Esophagus muscularis mucosa (tissue), 4 donors: ENCODE measurements around the gene SPDL1. TPM values are rescaled to one million over a fixed set of nuclear protein-coding genes. Genes with fewer than 3 reads are reported as not detected.
A peak's percentile ranks its signal among the peaks of the same experiment; 100 is the strongest.

ENCODE experiments used
- DNase-seq: peaks from one replicate; pipeline ENCODE4 v3.0.0-alpha.2; 2017; ENCODE audit errors: extremely low spot score
- H3K27ac ChIP-seq, 4 donors: fragments of 200-600 bp; sonication (generic); replicated peaks in 1 of 4; 1 replicate in 3 of 4; 2 replicates in 1 of 4; pipeline ENCODE4 v1.5.1; 2016 to 2019; ENCODE audit warnings: mild to moderate bottlenecking in 1 of 4
- H3K27me3 ChIP-seq, 4 donors: fragments of 200-600 bp; sonication (generic); one replicate each; pipeline versions ENCODE4 v1.5.1 to v1.6.0; 2016 to 2019
- H3K36me3 ChIP-seq, 4 donors: fragments of 200-600 bp; sonication (generic); one replicate each; pipeline ENCODE4 v1.5.1; 2016 to 2019
- H3K4me1 ChIP-seq, 4 donors: fragments of 200-600 bp; sonication (generic); one replicate each; pipeline ENCODE4 v1.5.1; 2016 to 2019
- H3K4me3 ChIP-seq, 4 donors: fragments of 200-600 bp; sonication (generic); 1 replicate in 2 of 4; 2 replicates in 2 of 4; pipeline ENCODE4 v1.5.1; 2016 to 2019; ENCODE audit warnings: mild to moderate bottlenecking in 4 of 4, moderate library complexity in 1 of 4
- H3K9me3 ChIP-seq, 4 donors: fragments of 200-600 bp; sonication (generic); 1 replicate in 3 of 4; 2 replicates in 1 of 4; pipeline ENCODE4 v1.5.1; 2016 to 2019
- EP300 ChIP-seq: sonication (generic); formaldehyde crosslinking; IDR thresholded peaks from one replicate; pipeline ENCODE4 v1.6.1; 2017; ENCODE audit warnings: antibody characterized with exemption
- POLR2A ChIP-seq: fragments of 450-650 bp; IDR thresholded peaks from one replicate; pipeline ENCODE4 v1.6.1; 2017; ENCODE audit warnings: antibody characterized with exemption, moderate library complexity, mild to moderate bottlenecking, low read depth
- POLR2AphosphoS5 ChIP-seq, 2 donors: sonication (generic); formaldehyde crosslinking; IDR thresholded peaks; one replicate each; pipeline ENCODE4 v1.6.1; 2017; ENCODE audit warnings: antibody characterized with exemption in 2 of 2
- WGBS: methylation state at CpG from one replicate; pipeline ENCODE4 v1.1.5; 2018; 5-methylcytosine and 5-hydroxymethylcytosine counted together
- intact Hi-C: fragments of 100-400 bp; cut with DNase I; formaldehyde crosslinking; loops from one replicate; pipeline ENCODE4 v1.15.1; 2023
- total RNA-seq, 4 donors: library from RNA; depleted of rRNA; stranded (reverse); fragments of >200 nt; gene quantifications; one replicate each; pipeline versions ENCODE4 v1.1.0 to v1.2.1, GENCODE V29; 2016
- TF ChIP-seq, protein P1 (sequence below), 3 experiments: fragments of 200-600 bp in 2 of 3; fragments of 450-650 bp in 1 of 3; sonication (generic) in 2 of 3; IDR thresholded peaks; one replicate each; pipeline ENCODE4 v1.5.1; 2017 to 2019; ENCODE audit warnings: antibody characterized with exemption in 3 of 3, mild to moderate bottlenecking in 2 of 3, moderate library complexity in 1 of 3

The SPDL1 gene
- total RNA-seq, 4 donors from 2014 or later = 3.5 to 12.0 (median 7.0) TPM

DNA sequence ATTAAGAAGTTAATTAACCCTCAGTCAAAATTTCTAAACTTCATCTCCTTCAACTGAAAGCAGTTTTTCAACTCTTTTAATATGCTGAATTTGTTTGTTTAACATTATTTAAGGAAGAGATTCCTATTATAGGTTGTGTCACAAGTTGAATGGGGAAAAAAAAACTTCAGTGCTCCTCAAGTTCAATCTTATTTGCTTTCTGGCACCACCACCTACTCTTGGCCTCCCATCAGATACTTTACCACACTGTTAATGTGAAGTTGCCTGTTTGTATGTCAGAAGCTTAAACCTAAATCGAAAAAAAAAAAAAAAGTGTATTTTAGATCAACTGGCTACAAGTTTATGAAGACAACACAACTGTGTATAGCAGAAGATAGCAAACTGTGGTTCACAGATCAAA is 49.4 kb downstream of the SPDL1 start:
- no peak overlapping the region for H3K4me3 ChIP-seq
- TF ChIP-seq POLR2AphosphoS5 (IDR thresholded peaks at IDR 0.05) = no peak
- TF ChIP-seq, protein P1, sequence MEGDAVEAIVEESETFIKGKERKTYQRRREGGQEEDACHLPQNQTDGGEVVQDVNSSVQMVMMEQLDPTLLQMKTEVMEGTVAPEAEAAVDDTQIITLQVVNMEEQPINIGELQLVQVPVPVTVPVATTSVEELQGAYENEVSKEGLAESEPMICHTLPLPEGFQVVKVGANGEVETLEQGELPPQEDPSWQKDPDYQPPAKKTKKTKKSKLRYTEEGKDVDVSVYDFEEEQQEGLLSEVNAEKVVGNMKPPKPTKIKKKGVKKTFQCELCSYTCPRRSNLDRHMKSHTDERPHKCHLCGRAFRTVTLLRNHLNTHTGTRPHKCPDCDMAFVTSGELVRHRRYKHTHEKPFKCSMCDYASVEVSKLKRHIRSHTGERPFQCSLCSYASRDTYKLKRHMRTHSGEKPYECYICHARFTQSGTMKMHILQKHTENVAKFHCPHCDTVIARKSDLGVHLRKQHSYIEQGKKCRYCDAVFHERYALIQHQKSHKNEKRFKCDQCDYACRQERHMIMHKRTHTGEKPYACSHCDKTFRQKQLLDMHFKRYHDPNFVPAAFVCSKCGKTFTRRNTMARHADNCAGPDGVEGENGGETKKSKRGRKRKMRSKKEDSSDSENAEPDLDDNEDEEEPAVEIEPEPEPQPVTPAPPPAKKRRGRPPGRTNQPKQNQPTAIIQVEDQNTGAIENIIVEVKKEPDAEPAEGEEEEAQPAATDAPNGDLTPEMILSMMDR (IDR thresholded peaks at IDR 0.05) = no peak
- no peak for TF ChIP-seq POLR2A
- no peak for TF ChIP-seq EP300
- H3K4me1 ChIP-seq = peaks cover 0 to 9% (median 6%) of the 10 kb centered on the region in 4 donors
- DNase-seq = no peak
- intact Hi-C loops = no loop called here
- H3K36me3 ChIP-seq = no peaks in the 10 kb centered on the region
- peaks cover 0 to 21% (median 7%) of the 10 kb centered on the region in 4 donors for H3K27me3 ChIP-seq
- H3K27ac ChIP-seq = no peak overlapping the region
- WGBS = 76% methylated on average over 1 of the region's 1 CpG
- peaks cover 0 to 6% (median 0%) of the 10 kb centered on the region in 4 donors for H3K9me3 ChIP-seq

DNA sequence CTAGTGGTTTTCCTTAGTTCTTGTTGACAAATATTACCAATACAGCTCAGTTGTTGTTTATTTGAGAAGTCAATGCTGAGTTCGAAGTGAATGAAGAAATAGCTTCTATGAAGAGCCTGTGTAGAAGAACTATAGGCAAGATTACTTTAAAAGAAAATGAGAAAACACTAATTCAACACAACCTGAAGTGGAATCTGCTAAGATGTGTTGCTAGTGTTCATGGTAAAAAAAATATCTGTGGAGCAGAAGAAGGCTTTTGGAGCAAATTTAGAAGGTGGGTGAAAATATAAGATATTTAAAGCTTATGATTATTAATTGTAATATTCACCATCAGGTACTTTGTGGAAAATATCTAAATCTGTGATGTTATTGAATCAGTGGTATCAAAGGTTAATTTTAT is 51.0 kb downstream of the SPDL1 start:
- TF ChIP-seq POLR2A (no peak), POLR2AphosphoS5 (IDR thresholded peaks at IDR 0.05) (no peak), EP300 (no peak)
- TF ChIP-seq, protein P1 (IDR thresholded peaks at IDR 0.05) = no peak
- intact Hi-C loops = no loop called here
- DNase-seq = no peak
- Histone ChIP-seq H3K36me3 (no peaks in the 10 kb centered on the region), H3K4me3 (no peak overlapping the region), H3K4me1 (peaks cover 0 to 9% (median 6%) of the 10 kb centered on the region in 4 donors), H3K27ac (no peak overlapping the region), H3K9me3 (peaks cover 0 to 7% (median 5%) of the 10 kb centered on the region in 4 donors), H3K27me3 (peaks cover 0 to 30% (median 7%) of the 10 kb centered on the region in 4 donors)
- whole genome bisulfite sequencing = 88% methylated on average over 1 of the region's 1 CpG

DNA sequence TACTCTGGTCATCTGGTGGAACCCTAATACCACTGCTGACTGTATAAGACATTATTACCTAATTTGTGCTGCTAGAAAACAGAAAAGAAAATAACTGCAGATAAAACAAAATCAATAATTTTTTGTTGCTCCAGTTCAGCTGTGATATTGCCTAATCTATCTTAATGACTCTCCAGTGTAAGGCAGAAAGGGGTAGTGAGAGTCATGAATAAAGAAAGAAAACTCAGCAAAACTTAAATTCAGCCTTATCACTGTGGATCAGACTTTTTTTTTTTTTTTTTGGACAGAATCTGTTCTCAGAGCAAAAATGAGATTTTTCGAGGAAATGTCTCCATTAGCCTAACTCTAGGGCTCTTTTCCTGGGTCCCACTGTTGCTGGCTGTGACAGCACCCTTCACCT is 52.4 kb downstream of the SPDL1 start:
- H3K27ac ChIP-seq = no peak overlapping the region
- WGBS = 65% methylated on average over 1 of the region's 1 CpG
- H3K9me3 ChIP-seq = peaks cover 0 to 14% (median 8%) of the 10 kb centered on the region in 4 donors
- peaks cover 0 to 9% (median 6%) of the 10 kb centered on the region in 4 donors for H3K4me1 ChIP-seq
- no peak for TF ChIP-seq POLR2A
- TF ChIP-seq EP300 = no peak
- TF ChIP-seq, protein P1 (IDR thresholded peaks at IDR 0.05) = no peak
- TF ChIP-seq POLR2AphosphoS5 (IDR thresholded peaks at IDR 0.05) = no peak
- DNase-seq = no peak
- intact Hi-C loops = no loop called here
- no peak overlapping the region for H3K4me3 ChIP-seq
- peaks cover 0 to 30% (median 7%) of the 10 kb centered on the region in 4 donors for H3K27me3 ChIP-seq
- H3K36me3 ChIP-seq = no peaks in the 10 kb centered on the region

DNA sequence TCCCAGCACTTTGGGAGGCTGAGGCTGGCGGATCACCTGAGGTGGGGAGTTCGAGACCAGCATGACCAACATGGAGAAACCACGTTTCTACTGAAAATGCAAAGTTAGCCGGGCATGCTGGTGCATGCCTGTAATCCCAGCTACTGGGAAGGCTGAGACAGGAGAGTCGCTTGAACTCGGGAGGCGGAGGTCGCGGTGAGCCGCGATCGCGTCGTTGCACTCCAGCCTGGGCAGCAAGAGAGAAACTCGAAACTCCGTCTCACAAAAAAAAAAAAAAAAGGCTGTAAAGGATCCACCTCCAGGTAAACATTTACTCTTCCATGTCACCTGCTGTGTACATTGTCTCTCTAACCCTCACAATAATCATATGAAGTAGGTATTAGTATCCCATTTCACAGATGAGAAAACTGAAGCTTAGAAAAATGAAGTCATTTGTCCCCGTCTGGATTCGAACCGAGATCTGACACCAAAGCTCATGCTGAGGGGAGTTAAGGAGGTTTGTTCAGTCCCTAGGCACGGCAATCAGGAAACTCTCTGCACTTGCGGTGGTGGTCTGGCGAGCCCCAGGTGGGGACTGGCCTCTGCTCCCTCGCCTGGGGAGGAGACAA is 53.0 kb downstream of the SPDL1 start:
- no peak overlapping the region for H3K27ac ChIP-seq
- no peaks in the 10 kb centered on the region for H3K36me3 ChIP-seq
- TF ChIP-seq EP300 (no peak), POLR2A (no peak), POLR2AphosphoS5 (IDR thresholded peaks at IDR 0.05) (no peak)
- TF ChIP-seq, protein P1 (IDR thresholded peaks at IDR 0.05) = no peak
- H3K4me3 ChIP-seq = peak overlapping the region; percentile 43 to 52 (median 45)
- intact Hi-C loops = no loop called here
- WGBS = 51% methylated on average over 23 of the region's 23 CpGs
- H3K4me1 ChIP-seq = peaks cover 0 to 9% (median 6%) of the 10 kb centered on the region in 4 donors
- DNase-seq = no peak
- peaks cover 0 to 30% (median 7%) of the 10 kb centered on the region in 4 donors for H3K27me3 ChIP-seq
- H3K9me3 ChIP-seq = peaks cover 0 to 14% (median 8%) of the 10 kb centered on the region in 4 donors
